ENCODE results near the gene PYGB.

Gene PYGB

DNA sequence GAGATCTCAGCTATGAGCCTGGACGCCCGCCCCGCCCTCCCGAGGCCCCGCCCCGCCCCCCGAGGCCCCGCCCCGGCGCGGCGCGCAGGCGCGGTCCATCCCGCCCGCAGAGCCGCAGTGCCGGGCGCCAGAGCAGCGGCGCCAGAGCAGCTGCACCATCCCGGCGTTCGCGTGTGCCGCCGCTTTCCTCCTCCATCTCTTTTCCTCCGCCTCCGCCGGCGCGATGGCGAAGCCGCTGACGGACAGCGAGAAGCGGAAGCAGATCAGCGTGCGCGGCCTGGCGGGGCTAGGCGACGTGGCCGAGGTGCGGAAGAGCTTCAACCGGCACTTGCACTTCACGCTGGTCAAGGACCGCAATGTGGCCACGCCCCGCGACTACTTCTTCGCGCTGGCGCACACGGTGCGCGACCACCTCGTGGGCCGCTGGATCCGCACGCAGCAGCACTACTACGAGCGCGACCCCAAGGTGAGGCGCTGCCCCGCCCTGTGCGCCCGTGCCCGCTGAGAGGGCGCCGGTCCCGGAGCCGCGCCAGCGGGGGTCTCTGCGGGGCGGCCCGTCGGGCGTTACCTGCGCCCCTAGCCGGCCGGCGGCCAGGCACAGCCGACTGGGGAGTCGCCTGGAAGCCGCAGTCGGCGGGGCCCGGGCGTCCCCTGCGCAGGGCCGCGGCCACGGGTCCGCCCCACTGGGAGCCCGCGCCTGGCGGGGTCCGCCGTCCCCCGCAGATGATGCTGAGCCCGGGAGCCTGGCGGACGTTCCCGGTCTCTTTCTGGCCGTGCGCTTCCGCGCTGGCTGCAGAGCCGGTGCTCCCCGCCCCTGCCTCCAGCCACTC, at the start of gene PYGB:
Gene PYGB, plus strand, starts transcription at position 130 of the 830 bp plus-strand sequence. Its CDS starts 94 bp downstream, at position 224.
- TF ChIP-seq, protein P1, sequence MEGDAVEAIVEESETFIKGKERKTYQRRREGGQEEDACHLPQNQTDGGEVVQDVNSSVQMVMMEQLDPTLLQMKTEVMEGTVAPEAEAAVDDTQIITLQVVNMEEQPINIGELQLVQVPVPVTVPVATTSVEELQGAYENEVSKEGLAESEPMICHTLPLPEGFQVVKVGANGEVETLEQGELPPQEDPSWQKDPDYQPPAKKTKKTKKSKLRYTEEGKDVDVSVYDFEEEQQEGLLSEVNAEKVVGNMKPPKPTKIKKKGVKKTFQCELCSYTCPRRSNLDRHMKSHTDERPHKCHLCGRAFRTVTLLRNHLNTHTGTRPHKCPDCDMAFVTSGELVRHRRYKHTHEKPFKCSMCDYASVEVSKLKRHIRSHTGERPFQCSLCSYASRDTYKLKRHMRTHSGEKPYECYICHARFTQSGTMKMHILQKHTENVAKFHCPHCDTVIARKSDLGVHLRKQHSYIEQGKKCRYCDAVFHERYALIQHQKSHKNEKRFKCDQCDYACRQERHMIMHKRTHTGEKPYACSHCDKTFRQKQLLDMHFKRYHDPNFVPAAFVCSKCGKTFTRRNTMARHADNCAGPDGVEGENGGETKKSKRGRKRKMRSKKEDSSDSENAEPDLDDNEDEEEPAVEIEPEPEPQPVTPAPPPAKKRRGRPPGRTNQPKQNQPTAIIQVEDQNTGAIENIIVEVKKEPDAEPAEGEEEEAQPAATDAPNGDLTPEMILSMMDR (IDR thresholded peaks at IDR 0.05; ENCODE audit: borderline replicate concordance, insufficient read depth, low read depth, low read length) = no peak
- peak within 1 kb of the TSS; percentile 71 for H3K4me3 ChIP-seq (ENCODE audit: low read depth, low read length)

DNA sequence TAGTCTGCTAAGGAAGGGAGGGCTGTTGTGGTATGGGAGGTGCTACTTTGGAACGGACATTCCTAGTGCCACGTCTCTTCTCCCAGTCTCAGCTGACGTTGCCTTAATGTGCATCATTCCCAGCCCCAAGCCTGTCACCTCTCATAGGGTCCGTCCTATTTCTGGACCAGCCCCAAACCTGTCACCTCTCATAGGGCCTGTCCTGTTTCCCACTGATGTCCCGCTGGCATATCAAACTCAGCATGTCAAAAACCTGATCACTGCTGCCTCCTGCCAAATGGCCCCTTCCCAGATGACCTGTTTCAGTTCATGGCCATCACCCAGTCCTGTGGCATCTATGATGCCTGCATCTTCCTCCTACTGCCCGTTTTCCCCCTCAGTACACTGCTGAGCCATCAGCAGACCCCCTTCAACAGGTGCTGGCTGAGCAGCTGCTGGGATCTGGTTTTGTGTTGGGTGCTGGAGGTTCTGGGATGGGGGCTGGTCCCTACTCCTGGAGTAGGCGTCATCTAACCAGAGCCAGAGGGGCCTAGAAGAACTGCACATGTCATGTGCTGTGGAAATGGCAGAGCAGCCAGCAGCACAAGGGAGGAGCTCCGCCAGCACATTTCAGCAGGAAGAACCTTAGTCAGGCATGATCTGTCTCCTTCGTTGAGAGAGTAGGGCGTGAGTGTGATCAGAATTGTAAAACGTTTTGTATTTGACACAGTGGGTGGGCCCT, 49.1 kb upstream of the PYGB start:
- TF ChIP-seq, protein P1 (IDR thresholded peaks at IDR 0.05; ENCODE audit: borderline replicate concordance, insufficient read depth, low read depth, low read length) = no peak
- H3K4me3 ChIP-seq (ENCODE audit: low read depth, low read length) = no peak overlapping the region

GRCh38 chr20:25199473-25200260, 48.2 kb upstream of the PYGB start:
- no peak overlapping the region for H3K4me3 ChIP-seq (ENCODE audit: low read depth, low read length)
- TF ChIP-seq, protein P1 (IDR thresholded peaks at IDR 0.05; ENCODE audit: borderline replicate concordance, insufficient read depth, low read depth, low read length) = no peak

- H3K4me3 ChIP-seq (ENCODE audit: low read depth, low read length) = no peak overlapping the region
- TF ChIP-seq, protein P1 (IDR thresholded peaks at IDR 0.05; ENCODE audit: borderline replicate concordance, insufficient read depth, low read depth, low read length) = no peak
Observed at GRCh38 chr20:25203089-25203488, 44.8 kb upstream of the PYGB start.

DNA sequence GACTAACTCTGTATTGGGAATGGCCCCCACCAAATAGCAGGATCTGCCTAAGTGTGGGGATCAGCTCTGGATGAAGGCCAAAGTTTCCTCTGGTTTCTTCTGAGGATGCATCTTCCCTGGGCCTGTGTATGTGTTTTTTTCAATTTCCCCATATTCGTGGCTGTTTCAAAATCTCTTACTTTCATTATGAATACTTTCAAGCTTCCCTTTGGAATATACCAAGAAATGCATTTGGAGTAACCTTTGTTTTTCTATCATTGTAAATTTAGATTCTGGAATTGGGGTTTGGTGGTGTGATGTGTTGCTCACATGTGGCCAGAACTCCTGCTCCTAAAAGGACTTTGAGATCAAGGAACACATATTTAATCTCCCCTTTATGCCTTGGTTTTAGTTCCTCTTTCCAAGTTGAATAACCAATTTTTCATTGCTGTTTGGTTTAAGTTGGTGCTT, 44.0 kb upstream of the PYGB start:
- TF ChIP-seq, protein P1 (IDR thresholded peaks at IDR 0.05; ENCODE audit: borderline replicate concordance, insufficient read depth, low read depth, low read length) = no peak
- no peak overlapping the region for H3K4me3 ChIP-seq (ENCODE audit: low read depth, low read length)

- TF ChIP-seq, protein P1 (IDR thresholded peaks at IDR 0.05; ENCODE audit: borderline replicate concordance, insufficient read depth, low read depth, low read length) = no peak
- no peak overlapping the region for H3K4me3 ChIP-seq (ENCODE audit: low read depth, low read length)
Observed at GRCh38 chr20:25204550-25205276, 43.2 kb upstream of the PYGB start.

Measured in GM12875 (cell line).